Stimulated activated naive CD4-positive, alpha-beta T cell treated with Interleukin-2 at 50 U/mL for 16 hours (primary cell): ENCODE results near the gene TRPM3.

Experiments
- DNase-seq: peaks from one replicate; lab custom pipeline; 2025; lab: John Stamatoyannopoulos, UW

Gene TRPM3

GRCh38 chr9:70580606-70581195 lies 540.7 kb downstream of the TRPM3 start:
- no peak for DNase-seq

- DNase-seq, result no peak
Measured at GRCh38 chr9:70579686-70580085, 541.7 kb downstream of the TRPM3 start.

- DNase-seq, result no peak
Measured at GRCh38 chr9:70578720-70579119, 542.7 kb downstream of the TRPM3 start.

GRCh38 chr9:70577671-70578070 lies 543.8 kb downstream of the TRPM3 start:
- no peak for DNase-seq

GRCh38 chr9:70576116-70576515 lies 545.3 kb downstream of the TRPM3 start:
- DNase-seq, result no peak

- DNase-seq, result no peak
Measured at GRCh38 chr9:70574151-70574837, 547.1 kb downstream of the TRPM3 start.

- DNase-seq, result no peak
Measured at GRCh38 chr9:70573308-70573707, 548.1 kb downstream of the TRPM3 start.

- DNase-seq, result no peak
Measured at GRCh38 chr9:70571258-70571657, 550.2 kb downstream of the TRPM3 start.

GRCh38 chr9:70569791-70570190 lies 551.6 kb downstream of the TRPM3 start:
- DNase-seq, result no peak

GRCh38 chr9:70569070-70569772 lies 552.2 kb downstream of the TRPM3 start:
- no peak for DNase-seq

- no peak for DNase-seq
Measured at GRCh38 chr9:70567511-70567910, 553.9 kb downstream of the TRPM3 start.

- DNase-seq, result no peak
Measured at GRCh38 chr9:70566751-70567150, 554.7 kb downstream of the TRPM3 start.

- no peak for DNase-seq
Measured at GRCh38 chr9:70566066-70566465, 555.4 kb downstream of the TRPM3 start.

- DNase-seq, result no peak
Measured at GRCh38 chr9:70564468-70565335, 556.7 kb downstream of the TRPM3 start.

GRCh38 chr9:70563431-70564204 lies 557.8 kb downstream of the TRPM3 start:
- peak; percentile 45 for DNase-seq

- no peak for DNase-seq
Measured at GRCh38 chr9:70563010-70563409, 558.4 kb downstream of the TRPM3 start.

- no peak for DNase-seq
Measured at GRCh38 chr9:70561786-70562395, 559.5 kb downstream of the TRPM3 start.

GRCh38 chr9:70561111-70561510 lies 560.3 kb downstream of the TRPM3 start:
- no peak for DNase-seq

- DNase-seq, result no peak
Measured at GRCh38 chr9:70559102-70559501, 562.3 kb downstream of the TRPM3 start.

- DNase-seq, result no peak
Measured at GRCh38 chr9:70557661-70558369, 563.6 kb downstream of the TRPM3 start.
